ES-I3 (cell line): ENCODE data around the gene G0S2.

Source experiments
- H3K36me3 ChIP-seq: 2 replicates; pipeline ENCODE4 v1.6.1; 2013; ENCODE audit warnings: mild to moderate bottlenecking, low read length, control low read depth, moderate library complexity; ENCODE audit not compliant: insufficient read depth
- H3K4me1 ChIP-seq: 2 replicates; pipeline ENCODE4 v1.6.1; 2013; ENCODE audit warnings: mild to moderate bottlenecking, control low read depth, low read length; ENCODE audit not compliant: insufficient read depth
- H3K9ac ChIP-seq: 2 replicates; pipeline ENCODE4 v1.6.1; 2013; ENCODE audit warnings: low read depth, mild to moderate bottlenecking, low read length, moderate library complexity
- H3K9me3 ChIP-seq: 2 replicates; pipeline ENCODE4 v1.6.1; 2013; ENCODE audit warnings: mild to moderate bottlenecking, low read length, moderate library complexity; ENCODE audit not compliant: control insufficient read depth, insufficient read depth

Gene G0S2

GRCh38 chr1:209642816-209643215 lies 32.4 kb upstream of the G0S2 start:
- Histone ChIP-seq H3K4me1 (peaks cover 4% of the 10 kb centered on the region; the same call in 1 of the 2 replicates), H3K36me3 (no peaks in the 10 kb centered on the region), H3K9me3 (no peaks in the 10 kb centered on the region), H3K9ac (no peak overlapping the region)

- Histone ChIP-seq H3K36me3 (no peaks in the 10 kb centered on the region), H3K9me3 (no peaks in the 10 kb centered on the region), H3K9ac (no peak overlapping the region), H3K4me1 (peaks cover 4% of the 10 kb centered on the region; the same call in 1 of the 2 replicates)
Measured at GRCh38 chr1:209643285-209644020, 31.8 kb upstream of the G0S2 start.

GRCh38 chr1:209645574-209646452 lies 29.4 kb upstream of the G0S2 start:
- H3K4me1 ChIP-seq, result peaks cover 4% of the 10 kb centered on the region; the same call in 1 of the 2 replicates
- no peaks in the 10 kb centered on the region for H3K36me3 ChIP-seq
- no peaks in the 10 kb centered on the region for H3K9me3 ChIP-seq
- H3K9ac ChIP-seq, result no peak overlapping the region

- Histone ChIP-seq H3K9me3 (no peaks in the 10 kb centered on the region), H3K4me1 (peaks cover 11% of the 10 kb centered on the region), H3K9ac (no peak overlapping the region), H3K36me3 (no peaks in the 10 kb centered on the region)
Measured at GRCh38 chr1:209646558-209646957, 28.7 kb upstream of the G0S2 start.

- Histone ChIP-seq H3K9ac (no peak overlapping the region), H3K36me3 (no peaks in the 10 kb centered on the region), H3K4me1 (peaks cover 11% of the 10 kb centered on the region), H3K9me3 (no peaks in the 10 kb centered on the region)
Measured at GRCh38 chr1:209647156-209647555, 28.1 kb upstream of the G0S2 start.

- Histone ChIP-seq H3K9me3 (no peaks in the 10 kb centered on the region), H3K36me3 (no peaks in the 10 kb centered on the region), H3K9ac (no peak overlapping the region), H3K4me1 (peaks cover 23% of the 10 kb centered on the region)
Measured at GRCh38 chr1:209648346-209648745, 26.9 kb upstream of the G0S2 start.

- Histone ChIP-seq H3K9ac (no peak overlapping the region), H3K4me1 (peaks cover 27% of the 10 kb centered on the region), H3K36me3 (no peaks in the 10 kb centered on the region), H3K9me3 (no peaks in the 10 kb centered on the region)
Measured at GRCh38 chr1:209648931-209649776, 26.1 kb upstream of the G0S2 start.

- Histone ChIP-seq H3K4me1 (peaks cover 27% of the 10 kb centered on the region), H3K9ac (no peak overlapping the region)
Measured at GRCh38 chr1:209650454-209650853, 24.8 kb upstream of the G0S2 start.

GRCh38 chr1:209651138-209651587 lies 24.0 kb upstream of the G0S2 start:
- Histone ChIP-seq H3K9me3 (no peaks in the 10 kb centered on the region), H3K36me3 (no peaks in the 10 kb centered on the region), H3K9ac (no peak overlapping the region), H3K4me1 (peaks cover 27% of the 10 kb centered on the region)

More at GRCh38 chr1:209650454-209650853, 24.8 kb upstream of the G0S2 start:
- H3K36me3 ChIP-seq, result no peaks in the 10 kb centered on the region
- H3K9me3 ChIP-seq, result no peaks in the 10 kb centered on the region

GRCh38 chr1:209652121-209652735 lies 23.0 kb upstream of the G0S2 start, which contains the start of gene LAMB3:
Gene LAMB3, minus strand, starts transcription at chr1:209652425. Its CDS starts 1,481 bp downstream, at chr1:209650944.
- Histone ChIP-seq H3K36me3 (no peaks in the 10 kb centered on the region), H3K9me3 (no peaks in the 10 kb centered on the region), H3K9ac (no peak within 1 kb of the TSS), H3K4me1 (peaks cover 22% of the 10 kb centered on the region)

- Histone ChIP-seq H3K36me3 (no peaks in the 10 kb centered on the region), H3K9ac (no peak overlapping the region), H3K9me3 (no peaks in the 10 kb centered on the region), H3K4me1 (peaks cover 22% of the 10 kb centered on the region)
Measured at GRCh38 chr1:209652873-209653401, 22.3 kb upstream of the G0S2 start.

- no peak overlapping the region for H3K9ac ChIP-seq
- no peaks in the 10 kb centered on the region for H3K36me3 ChIP-seq
- H3K4me1 ChIP-seq, result peaks cover 22% of the 10 kb centered on the region
- H3K9me3 ChIP-seq, result no peaks in the 10 kb centered on the region
Measured at GRCh38 chr1:209653915-209654351, 21.3 kb upstream of the G0S2 start.

- Histone ChIP-seq H3K36me3 (no peaks in the 10 kb centered on the region), H3K9me3 (no peaks in the 10 kb centered on the region), H3K9ac (no peak overlapping the region), H3K4me1 (peaks cover 26% of the 10 kb centered on the region)
Measured at GRCh38 chr1:209655411-209656231, 19.6 kb upstream of the G0S2 start.
